NCI-H345 treated with DMSO at 0.1 percent for 48 hours (cell line): ENCODE results near the gene AP1G1.

Source experiments
- DNase-seq: peaks from one replicate; lab custom pipeline; 2025; ENCODE audit not compliant: unreplicated experiment; lab: John Stamatoyannopoulos, UW

AP1G1 gene

GRCh38 chr16:71762186-71762585, 46.4 kb downstream of the AP1G1 start:
- DNase-seq = no peak

- no peak for DNase-seq
Observed at GRCh38 chr16:71761097-71761496, 47.5 kb downstream of the AP1G1 start.

DNA sequence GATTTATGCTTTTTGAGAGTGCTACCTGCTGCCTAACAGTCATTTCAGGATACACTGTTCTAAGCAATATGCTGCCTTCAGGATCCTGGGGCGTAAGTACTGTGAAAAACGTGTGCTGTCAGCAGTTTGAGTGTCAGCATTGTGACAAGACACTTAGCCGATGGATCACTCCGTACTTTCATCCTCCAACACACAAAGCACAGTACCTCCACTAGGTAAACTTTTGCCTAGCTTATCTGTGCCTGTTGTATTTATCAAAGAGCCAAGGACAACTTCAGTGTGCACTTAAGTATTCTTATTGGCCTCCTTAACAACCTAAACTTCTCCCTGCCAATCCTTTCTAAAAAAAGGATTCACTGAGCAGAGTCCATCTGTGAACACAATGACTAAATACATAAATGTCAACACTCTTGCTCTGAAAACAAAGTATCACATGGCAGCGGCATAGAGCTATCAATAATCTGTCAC, 50.3 kb downstream of the AP1G1 start:
- no peak for DNase-seq

- no peak for DNase-seq
Observed at GRCh38 chr16:71754652-71755051, 54.0 kb downstream of the AP1G1 start.

GRCh38 chr16:71754108-71754507, 54.5 kb downstream of the AP1G1 start:
- DNase-seq = no peak

DNA sequence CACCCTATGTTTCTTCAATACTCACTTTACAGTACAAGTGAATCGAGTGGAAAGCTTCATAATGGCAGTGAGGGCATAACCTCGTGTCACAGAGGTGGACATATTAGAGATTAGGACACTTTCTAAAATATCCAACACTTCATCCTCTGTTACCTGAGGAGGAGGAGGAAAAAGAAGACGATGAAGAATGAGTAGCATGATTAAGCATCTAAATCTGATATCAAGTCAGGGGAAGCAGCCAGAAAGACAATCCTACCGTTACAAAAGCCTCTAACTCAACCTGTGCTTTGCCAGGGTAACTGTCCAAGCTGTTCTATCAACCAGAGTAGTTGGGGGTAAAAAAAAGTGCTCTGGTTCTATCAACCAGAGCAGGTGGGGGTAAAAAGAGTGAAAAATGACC, 60.4 kb downstream of the AP1G1 start:
- no peak for DNase-seq

DNA sequence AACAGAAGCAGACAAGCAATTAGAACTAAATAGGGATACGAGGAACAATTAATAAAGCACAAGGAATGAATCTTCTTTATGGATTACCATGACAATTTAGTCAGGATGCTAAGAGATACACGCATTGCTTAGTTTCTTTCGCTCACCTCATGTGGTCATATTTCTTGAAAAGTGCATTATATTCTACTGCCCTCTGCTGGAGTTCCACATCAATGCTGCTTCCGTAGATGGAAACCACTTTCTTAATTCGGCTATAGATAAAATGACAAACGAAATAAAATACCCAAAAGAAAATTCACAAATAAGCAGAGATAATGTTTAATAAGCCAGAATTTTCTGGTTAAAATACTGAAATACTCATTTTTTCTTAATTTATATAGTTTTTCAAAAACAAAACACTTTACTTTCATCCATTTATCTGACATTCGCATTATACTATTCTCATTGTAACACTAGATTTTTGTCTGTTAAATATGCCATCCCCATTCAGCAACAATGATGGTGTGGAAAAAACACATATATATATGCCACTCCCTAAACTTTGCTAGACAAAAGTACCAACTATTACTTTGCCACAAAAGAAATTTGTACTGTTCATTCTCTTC, 62.1 kb downstream of the AP1G1 start:
- DNase-seq = no peak

DNA sequence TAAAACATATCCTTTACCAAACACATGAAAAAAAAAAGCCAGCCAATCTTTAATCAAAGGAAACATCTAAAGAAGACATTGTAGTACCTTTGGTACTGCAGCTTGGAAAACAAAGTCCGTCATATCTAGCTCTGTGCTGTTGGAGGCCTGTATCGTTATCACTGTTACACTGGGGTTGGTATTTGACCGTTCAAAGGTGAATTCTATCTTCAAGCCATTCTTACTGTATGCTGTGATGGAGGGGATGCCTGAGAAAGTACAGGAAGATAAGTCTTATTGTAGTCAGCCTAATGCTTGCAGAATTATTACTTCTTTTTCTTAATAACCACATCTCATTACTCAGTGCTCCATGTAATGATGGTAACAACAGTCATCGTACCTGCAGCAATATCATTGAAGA, 69.8 kb downstream of the AP1G1 start:
- DNase-seq = no peak

DNA sequence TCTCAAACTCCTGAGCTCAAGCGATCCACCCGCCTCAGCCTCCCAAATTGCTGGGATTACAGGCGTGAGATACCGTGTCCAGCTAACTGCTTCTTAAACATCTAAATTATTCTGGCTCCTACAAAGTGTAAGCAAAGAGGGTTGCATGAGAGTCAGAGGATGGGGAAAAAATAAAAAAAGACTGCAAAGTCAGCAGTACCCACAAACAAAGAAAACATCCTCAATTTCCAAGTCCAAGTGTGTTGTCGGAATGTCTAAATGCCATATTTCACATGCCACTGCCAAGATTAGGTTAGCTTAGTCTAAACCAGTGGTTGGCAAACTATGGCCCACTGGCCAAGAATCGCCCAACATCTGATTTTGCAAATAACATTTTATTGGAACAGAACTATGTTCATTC, 71.1 kb downstream of the AP1G1 start:
- DNase-seq = no peak

DNA sequence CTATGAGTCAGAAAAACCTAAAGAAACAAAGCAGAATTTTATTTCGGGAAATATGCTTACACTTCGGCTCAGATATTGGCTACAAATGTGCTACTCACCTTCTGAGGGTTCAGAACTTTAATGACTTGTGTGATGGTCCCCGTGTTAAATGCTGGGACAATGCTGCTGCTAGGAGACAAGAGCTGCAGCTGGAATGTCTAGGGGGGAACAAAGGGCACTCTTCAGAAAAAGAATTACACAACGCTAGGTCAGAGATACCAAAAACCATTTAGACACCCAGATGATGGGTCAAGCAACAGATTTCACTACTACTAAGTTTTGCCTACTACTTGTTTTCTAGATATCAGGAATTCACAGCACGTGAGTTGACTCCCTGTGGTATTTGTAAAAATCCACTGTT, 74.1 kb downstream of the AP1G1 start:
- DNase-seq = no peak

DNA sequence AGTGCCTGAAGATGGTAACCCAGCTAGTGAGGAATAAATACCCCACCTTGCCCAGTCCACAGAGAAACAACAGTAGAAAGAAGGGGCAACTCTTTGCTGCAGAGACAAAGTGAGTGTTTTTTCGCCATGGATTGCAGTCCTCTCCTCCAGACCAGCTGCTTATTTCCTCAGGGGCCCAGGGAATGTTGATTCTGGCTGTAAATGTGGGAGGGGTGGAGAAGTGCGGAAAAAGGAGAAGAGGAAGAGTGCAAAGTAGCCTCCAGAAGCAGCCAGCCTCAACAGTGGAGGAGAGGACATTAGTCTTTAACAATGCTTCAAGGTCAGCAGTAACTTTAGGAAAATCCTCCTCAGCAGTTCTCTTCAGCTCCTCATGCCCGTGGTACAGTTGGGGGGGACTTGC, 76.0 kb downstream of the AP1G1 start:
- no peak for DNase-seq

- DNase-seq = no peak
Observed at GRCh38 chr16:71727551-71728324, 80.9 kb downstream of the AP1G1 start.

DNA sequence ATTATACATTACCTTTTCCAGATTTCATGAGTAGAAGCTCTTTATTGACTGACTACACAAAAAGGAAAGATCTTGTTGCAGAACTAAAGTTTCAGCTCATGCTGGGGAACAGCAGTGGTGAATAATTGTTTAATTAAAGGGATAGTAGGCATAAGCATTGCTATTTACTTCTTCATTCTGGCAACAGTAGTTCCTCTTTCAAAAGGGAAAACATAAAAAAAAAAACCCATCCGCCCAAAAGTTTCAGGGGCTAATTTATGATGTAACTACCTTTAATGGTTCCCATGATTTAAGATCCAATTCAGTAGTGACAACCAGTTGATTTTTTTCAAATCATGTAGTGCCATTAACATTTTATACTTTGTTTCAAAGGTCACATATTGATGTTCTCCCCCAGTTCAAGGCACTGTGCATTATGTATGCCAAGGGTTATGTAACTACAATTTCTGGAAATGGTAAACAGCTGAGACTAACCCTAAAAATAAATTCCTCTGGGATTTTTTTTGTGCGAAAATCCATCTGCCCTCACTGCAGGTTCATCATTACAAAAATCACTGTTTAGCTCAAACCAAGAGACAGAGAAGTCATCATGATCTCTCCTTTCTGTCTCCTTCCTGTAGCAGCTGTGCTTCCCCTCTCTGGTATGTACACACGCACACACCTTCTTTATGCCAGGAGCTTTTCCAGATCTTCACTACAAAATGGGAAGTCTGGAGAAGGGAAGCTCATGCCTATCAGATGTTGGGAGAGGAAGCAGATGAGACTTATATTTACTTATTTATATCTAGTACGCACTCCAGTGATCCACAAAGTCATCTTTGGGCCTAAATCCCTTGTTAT, 81.9 kb downstream of the AP1G1 start:
- no peak for DNase-seq

GRCh38 chr16:71724320-71724751, 84.3 kb downstream of the AP1G1 start, which contains the start of gene PHLPP2:
PHLPP2 (minus strand) TSS chr16:71724701; CDS start chr16:71714795, 9,906 bp downstream.
- no peak for DNase-seq

DNA sequence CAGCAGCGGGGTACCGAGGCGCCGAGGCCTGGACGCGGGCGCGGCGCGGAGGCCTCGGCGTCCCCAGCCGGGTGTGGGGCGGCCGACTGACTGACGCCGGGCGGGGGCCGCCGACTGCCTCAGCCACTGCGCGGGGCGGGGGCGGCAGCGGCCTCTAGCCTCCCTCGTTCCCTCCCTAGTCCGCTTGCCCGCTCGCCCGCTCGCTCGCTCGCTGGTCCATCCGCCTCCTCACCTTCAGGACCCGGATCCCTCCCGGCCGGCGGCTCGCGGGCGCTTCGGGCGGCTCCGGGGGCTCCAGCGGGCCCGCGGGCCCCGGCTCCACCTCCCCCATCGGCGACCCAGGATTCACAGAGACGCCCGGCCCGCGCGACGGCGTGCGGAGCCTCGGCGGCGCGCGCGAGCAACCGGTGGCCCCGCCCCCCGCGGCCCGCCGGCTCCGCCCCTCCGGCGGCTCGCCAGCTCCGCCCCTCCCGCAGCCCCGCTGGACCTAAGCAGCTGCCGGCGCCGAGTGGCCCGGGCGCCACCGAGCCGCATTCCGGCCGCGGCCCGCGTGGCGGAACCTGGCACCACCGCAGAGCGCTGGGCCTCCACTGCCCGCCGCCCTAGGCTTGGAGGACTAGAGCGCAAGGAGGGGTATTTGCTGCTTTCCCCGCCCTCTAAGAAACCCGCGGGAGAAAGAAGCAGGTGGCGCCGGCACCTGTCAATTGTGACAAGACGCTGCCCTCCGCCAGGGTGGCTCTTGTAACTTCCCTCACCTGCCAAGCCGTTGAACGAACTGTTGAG, 84.9 kb downstream of the AP1G1 start:
- peak; percentile 43 for DNase-seq

- DNase-seq = peak; percentile 51
Observed at GRCh38 chr16:71722801-71723536, 85.7 kb downstream of the AP1G1 start.

GRCh38 chr16:71721066-71721740, 87.4 kb downstream of the AP1G1 start:
- no peak for DNase-seq

DNA sequence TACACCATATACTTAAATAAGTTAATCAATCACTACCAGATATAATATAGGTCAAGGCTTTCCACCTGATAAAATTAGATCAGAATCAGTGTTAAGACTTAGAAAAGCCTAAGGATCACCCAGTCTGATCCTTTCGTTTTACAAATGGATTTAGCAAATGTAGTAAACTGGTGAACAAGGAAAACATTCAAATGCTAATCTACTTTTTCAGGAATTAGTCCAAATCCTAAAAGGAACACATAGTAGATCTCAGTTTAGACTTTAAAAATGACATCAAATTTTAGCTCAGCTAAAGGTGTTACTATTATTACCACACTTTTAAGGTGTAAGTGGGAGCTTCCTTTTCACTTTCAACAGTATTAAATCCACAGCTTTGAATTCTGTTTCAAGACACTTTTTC, 96.1 kb downstream of the AP1G1 start:
- DNase-seq = no peak

- DNase-seq = no peak
Observed at GRCh38 chr16:71711789-71712188, 96.8 kb downstream of the AP1G1 start.
